Measurements from ENCODE around the gene CFAP52.
A peak's percentile ranks its signal among the peaks of the same experiment; 100 is the strongest.
"Not testable (repeated sequence)": the region's sequence is repeated elsewhere in the genome, so short reads cannot be mapped to it uniquely, and the experiment has no call there.

CFAP52 gene

GRCh38 chr17:9647014-9647413 is 70.6 kb downstream of the CFAP52 start:
- peak overlapping the region; percentile 97 for H3K27ac ChIP-seq
- TF ChIP-seq, protein P1, sequence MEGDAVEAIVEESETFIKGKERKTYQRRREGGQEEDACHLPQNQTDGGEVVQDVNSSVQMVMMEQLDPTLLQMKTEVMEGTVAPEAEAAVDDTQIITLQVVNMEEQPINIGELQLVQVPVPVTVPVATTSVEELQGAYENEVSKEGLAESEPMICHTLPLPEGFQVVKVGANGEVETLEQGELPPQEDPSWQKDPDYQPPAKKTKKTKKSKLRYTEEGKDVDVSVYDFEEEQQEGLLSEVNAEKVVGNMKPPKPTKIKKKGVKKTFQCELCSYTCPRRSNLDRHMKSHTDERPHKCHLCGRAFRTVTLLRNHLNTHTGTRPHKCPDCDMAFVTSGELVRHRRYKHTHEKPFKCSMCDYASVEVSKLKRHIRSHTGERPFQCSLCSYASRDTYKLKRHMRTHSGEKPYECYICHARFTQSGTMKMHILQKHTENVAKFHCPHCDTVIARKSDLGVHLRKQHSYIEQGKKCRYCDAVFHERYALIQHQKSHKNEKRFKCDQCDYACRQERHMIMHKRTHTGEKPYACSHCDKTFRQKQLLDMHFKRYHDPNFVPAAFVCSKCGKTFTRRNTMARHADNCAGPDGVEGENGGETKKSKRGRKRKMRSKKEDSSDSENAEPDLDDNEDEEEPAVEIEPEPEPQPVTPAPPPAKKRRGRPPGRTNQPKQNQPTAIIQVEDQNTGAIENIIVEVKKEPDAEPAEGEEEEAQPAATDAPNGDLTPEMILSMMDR (conservative IDR thresholded peaks at IDR 0.05): no peak

GRCh38 chr17:9648521-9649110 is 72.2 kb downstream of the CFAP52 start:
- TF ChIP-seq, protein P1 (conservative IDR thresholded peaks at IDR 0.05): no peak
- H3K27ac ChIP-seq: no peak overlapping the region

DNA sequence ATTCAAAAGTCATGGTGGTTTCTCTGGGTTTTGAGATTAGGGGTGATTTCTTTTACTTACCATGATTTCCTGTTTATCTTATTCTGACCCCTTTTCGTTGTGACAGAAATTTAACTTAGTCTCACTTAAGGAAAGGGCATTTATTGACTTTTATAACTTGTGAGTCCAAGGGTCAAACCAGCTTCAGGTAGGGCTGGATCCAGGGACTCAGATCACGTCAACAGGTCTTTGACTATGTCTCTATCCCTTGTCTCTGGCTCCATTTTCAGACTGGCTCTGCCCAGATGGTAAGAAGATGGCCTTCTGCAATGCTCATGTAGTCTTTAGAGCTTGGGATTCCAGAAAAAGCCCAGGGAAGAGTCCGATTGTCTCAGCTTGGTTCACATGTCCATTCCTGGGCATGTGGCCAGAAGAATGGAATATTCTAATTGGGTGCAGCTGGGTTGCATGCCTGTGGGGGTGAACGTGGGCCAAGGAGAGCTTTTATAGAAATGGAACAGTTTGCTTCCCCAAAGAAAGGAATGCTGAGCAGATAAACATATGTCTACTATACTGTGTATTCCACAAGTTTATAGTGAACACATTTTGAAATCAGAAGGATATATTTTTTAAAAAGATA is 82.3 kb downstream of the CFAP52 start:
- TF ChIP-seq, protein P1 (conservative IDR thresholded peaks at IDR 0.05): no peak
- H3K27ac ChIP-seq: no peak overlapping the region

- TF ChIP-seq, protein P1 (conservative IDR thresholded peaks at IDR 0.05): no peak
- H3K27ac ChIP-seq: no peak overlapping the region
Measured at GRCh38 chr17:9661027-9661426, 84.6 kb downstream of the CFAP52 start.

DNA sequence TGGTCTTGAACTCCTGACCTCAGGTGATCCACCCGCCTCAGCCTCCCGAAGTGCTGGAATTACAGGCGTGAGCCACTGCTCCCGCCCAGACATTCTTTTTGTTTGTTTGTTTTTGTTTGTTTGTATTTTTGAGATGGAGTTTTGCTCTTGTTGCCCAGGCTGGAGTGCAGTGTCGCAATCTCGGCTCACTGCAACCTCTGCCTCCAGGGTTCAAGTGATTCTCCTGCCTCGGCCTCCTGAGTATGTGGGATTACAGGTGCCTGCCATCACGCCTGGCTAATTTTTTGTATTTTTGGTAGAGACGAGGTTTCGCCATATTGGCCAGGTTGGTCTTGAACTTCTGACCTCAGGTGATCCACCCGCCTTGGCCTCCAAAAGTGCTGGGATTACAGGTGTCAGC is 87.1 kb downstream of the CFAP52 start:
- not testable (repeated sequence) for H3K27ac ChIP-seq

- H3K27ac ChIP-seq: no peak overlapping the region
Measured at GRCh38 chr17:9666461-9667050, 90.1 kb downstream of the CFAP52 start.

GRCh38 chr17:9668517-9668916 is 92.1 kb downstream of the CFAP52 start:
- peak overlapping the region; percentile 61; the same call in 1 of the 2 replicates for H3K27ac ChIP-seq
- TF ChIP-seq, protein P1 (conservative IDR thresholded peaks at IDR 0.05): no peak

More at GRCh38 chr17:9666461-9667050, 90.1 kb downstream of the CFAP52 start:
- TF ChIP-seq, protein P1 (conservative IDR thresholded peaks at IDR 0.05): no peak

GRCh38 chr17:9669551-9670008 is 93.1 kb downstream of the CFAP52 start:
- H3K27ac ChIP-seq: peak overlapping the region; percentile 61
- TF ChIP-seq, protein P1 (conservative IDR thresholded peaks at IDR 0.05): no peak

Measured in VCaP (cell line).